Esophagus squamous epithelium (tissue), 5 donors: ENCODE measurements around the gene FNDC3B. TPM values are rescaled to one million over a fixed set of nuclear protein-coding genes. Genes with fewer than 3 reads are reported as not detected.

Experiments
- DNase-seq: peaks from one replicate; lab custom pipeline; 2025; lab: John Stamatoyannopoulos, UW
- H3K27ac ChIP-seq, 4 donors: fragments of 200-600 bp; sonication (generic); one replicate each; pipeline ENCODE4 v1.5.1; 2016 to 2019; ENCODE audit warnings: mild to moderate bottlenecking in 1 of 4
- H3K27me3 ChIP-seq, 4 donors: fragments of 200-600 bp; sonication (generic); 1 replicate in 3 of 4; 2 replicates in 1 of 4; pipeline versions ENCODE4 v1.5.1 to v1.6.0; 2017 to 2021; ENCODE audit warnings: antibody characterized with exemption in 1 of 4
- H3K36me3 ChIP-seq, 3 donors: fragments of 200-600 bp; sonication (generic); one replicate each; pipeline ENCODE4 v1.5.1; 2016 to 2019
- H3K4me1 ChIP-seq, 3 donors: fragments of 200-600 bp; sonication (generic); one replicate each; pipeline ENCODE4 v1.5.1; 2017 to 2019
- H3K4me3 ChIP-seq, 4 donors: fragments of 200-600 bp; sonication (generic); 1 replicate in 3 of 4; 2 replicates in 1 of 4; pipeline ENCODE4 v1.5.1; 2016 to 2019; ENCODE audit warnings: mild to moderate bottlenecking in 2 of 4, moderate library complexity in 1 of 4
- H3K9me3 ChIP-seq, 3 donors: fragments of 200-600 bp; sonication (generic); one replicate each; pipeline ENCODE4 v1.5.1; 2016 to 2019
- POLR2A ChIP-seq, 4 donors: fragments of 450-650 bp; IDR thresholded peaks; one replicate each; pipeline ENCODE4 v1.6.1; 2017; ENCODE audit warnings: antibody characterized with exemption in 4 of 4, mild to moderate bottlenecking in 4 of 4, moderate library complexity in 3 of 4
- WGBS, 2 donors: methylation state at CpG; one replicate each; pipeline ENCODE4 v1.1.5; 2018; 5-methylcytosine and 5-hydroxymethylcytosine counted together
- intact Hi-C: fragments of 100-400 bp; cut with DNase I; formaldehyde crosslinking; loops from one replicate; pipeline ENCODE4 v1.15.0; 2022
- total RNA-seq, 4 donors: library from RNA; depleted of rRNA; stranded (reverse); fragments of >200 nt; gene quantifications; one replicate each; pipeline ENCODE4 v1.1.0, GENCODE V29; 2016
- TF ChIP-seq, protein P1 (sequence below), 6 experiments: fragments of 450-650 bp in 4 of 6; fragments of 200-600 bp in 2 of 6; sonication (generic) in 2 of 6; IDR thresholded peaks; one replicate each; pipeline ENCODE4 v1.5.1; 2016 to 2019; ENCODE audit warnings: antibody characterized with exemption in 6 of 6, mild to moderate bottlenecking in 4 of 6, moderate library complexity in 4 of 6
- donor health status: DM: yes; HTN: yes; CAD: no.

Gene FNDC3B
- total RNA-seq, 4 donors from 2014 or later = 7.7 to 44.3 (median 20.4) TPM

DNA sequence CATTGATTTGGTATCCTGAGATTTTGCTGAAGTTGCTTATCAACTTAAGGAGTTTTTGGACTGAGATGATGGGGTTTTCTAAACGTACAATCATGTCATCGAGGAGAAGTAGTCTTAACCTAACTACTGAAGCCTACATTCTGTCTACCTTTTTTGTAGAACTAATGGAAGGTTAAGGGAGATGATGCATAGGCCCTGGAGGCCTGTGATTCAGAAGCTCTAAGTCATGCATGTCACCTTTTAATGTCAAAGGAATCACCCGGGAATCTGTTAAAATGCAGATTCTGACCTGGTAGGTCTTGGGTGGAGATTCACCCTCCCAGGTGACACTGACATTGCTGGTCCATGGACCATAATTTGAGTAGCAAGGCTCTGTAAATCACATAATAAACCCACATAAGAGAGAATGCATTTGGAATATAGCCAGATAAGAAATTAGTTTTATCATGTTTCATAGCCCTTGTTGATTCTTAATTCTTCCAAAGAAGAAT, 344.0 kb downstream of the FNDC3B start:
- Histone ChIP-seq H3K27me3 (no peaks in the 10 kb centered on the region), H3K4me1 (no peaks in the 10 kb centered on the region), H3K36me3 (peaks cover 0 to 43% (median 10%) of the 10 kb centered on the region in 3 donors), H3K9me3 (no peaks in the 10 kb centered on the region), H3K4me3 (no peak overlapping the region), H3K27ac (no peak overlapping the region)
- DNase-seq = no peak
- intact Hi-C loops = no loop called here
- 38 to 66% methylated on average over 3 of the region's 3 CpGs for WGBS, 2 donors
- TF ChIP-seq POLR2A (IDR thresholded peaks at IDR 0.05) = no peak
- TF ChIP-seq, protein P1, sequence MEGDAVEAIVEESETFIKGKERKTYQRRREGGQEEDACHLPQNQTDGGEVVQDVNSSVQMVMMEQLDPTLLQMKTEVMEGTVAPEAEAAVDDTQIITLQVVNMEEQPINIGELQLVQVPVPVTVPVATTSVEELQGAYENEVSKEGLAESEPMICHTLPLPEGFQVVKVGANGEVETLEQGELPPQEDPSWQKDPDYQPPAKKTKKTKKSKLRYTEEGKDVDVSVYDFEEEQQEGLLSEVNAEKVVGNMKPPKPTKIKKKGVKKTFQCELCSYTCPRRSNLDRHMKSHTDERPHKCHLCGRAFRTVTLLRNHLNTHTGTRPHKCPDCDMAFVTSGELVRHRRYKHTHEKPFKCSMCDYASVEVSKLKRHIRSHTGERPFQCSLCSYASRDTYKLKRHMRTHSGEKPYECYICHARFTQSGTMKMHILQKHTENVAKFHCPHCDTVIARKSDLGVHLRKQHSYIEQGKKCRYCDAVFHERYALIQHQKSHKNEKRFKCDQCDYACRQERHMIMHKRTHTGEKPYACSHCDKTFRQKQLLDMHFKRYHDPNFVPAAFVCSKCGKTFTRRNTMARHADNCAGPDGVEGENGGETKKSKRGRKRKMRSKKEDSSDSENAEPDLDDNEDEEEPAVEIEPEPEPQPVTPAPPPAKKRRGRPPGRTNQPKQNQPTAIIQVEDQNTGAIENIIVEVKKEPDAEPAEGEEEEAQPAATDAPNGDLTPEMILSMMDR (IDR thresholded peaks at IDR 0.05) = no peak

GRCh38 chr3:172384836-172385235, 345.5 kb downstream of the FNDC3B start:
- H3K27ac ChIP-seq = no peak overlapping the region
- intact Hi-C loops = no loop called here
- no peaks in the 10 kb centered on the region for H3K4me1 ChIP-seq
- peaks cover 0 to 33% (median 0%) of the 10 kb centered on the region in 3 donors for H3K36me3 ChIP-seq
- no peak for DNase-seq
- no peaks in the 10 kb centered on the region for H3K9me3 ChIP-seq
- 55 to 64% methylated on average over 3 of the region's 3 CpGs for WGBS, 2 donors
- H3K4me3 ChIP-seq = no peak overlapping the region
- H3K27me3 ChIP-seq = no peaks in the 10 kb centered on the region
- TF ChIP-seq POLR2A (IDR thresholded peaks at IDR 0.05) = no peak
- TF ChIP-seq, protein P1 (IDR thresholded peaks at IDR 0.05) = no peak

- Histone ChIP-seq H3K36me3 (peaks cover 0 to 6% (median 0%) of the 10 kb centered on the region in 3 donors), H3K4me1 (peaks cover 0 to 12% (median 0%) of the 10 kb centered on the region in 3 donors), H3K27me3 (no peaks in the 10 kb centered on the region), H3K4me3 (no peak overlapping the region), H3K9me3 (no peaks in the 10 kb centered on the region), H3K27ac (no peak overlapping the region)
- intact Hi-C loops = no loop called here
- WGBS, 2 donors = 88 to 100% methylated on average over 2 to 4 of the region's 4 CpGs
- TF ChIP-seq POLR2A (IDR thresholded peaks at IDR 0.05) = no peak
- TF ChIP-seq, protein P1 (IDR thresholded peaks at IDR 0.05) = no peak
- no peak for DNase-seq
Measured at GRCh38 chr3:172387728-172388127, 348.4 kb downstream of the FNDC3B start.

DNA sequence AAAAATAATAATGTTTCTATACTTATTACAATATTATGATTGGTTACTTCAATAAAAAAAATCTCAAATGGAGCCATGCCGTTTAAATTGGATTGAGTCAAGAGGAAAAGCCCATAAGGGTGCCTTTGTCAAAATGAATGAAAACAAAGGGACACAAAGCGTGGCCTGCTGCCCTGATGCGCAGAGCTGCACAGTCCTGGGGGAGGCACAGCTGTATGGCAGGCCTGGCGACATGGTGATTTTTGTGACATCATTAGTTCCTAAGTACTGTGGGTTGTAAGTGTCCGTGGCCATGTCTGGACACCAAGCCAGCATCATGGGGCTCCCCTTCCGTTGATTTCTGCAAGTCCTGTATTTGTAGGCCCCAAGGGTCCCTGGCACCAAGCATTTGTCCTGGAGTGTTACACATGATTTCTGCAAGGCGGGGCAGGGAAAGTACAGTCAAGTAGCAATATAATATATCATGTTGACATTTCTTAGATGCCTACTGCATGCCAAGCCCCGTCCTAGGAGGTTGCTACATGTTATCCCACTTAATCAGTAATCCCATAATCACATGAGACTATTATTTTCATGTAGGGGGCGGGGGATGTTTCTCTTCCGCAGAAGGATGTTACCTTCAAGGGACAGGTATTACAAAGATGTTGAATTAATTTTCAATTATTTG, 349.2 kb downstream of the FNDC3B start:
- H3K27me3 ChIP-seq = no peaks in the 10 kb centered on the region
- H3K4me3 ChIP-seq = no peak overlapping the region
- no peaks in the 10 kb centered on the region for H3K9me3 ChIP-seq
- DNase-seq = no peak
- H3K27ac ChIP-seq = no peak overlapping the region
- intact Hi-C loops = no loop called here
- TF ChIP-seq POLR2A (IDR thresholded peaks at IDR 0.05) = no peak
- TF ChIP-seq, protein P1 (IDR thresholded peaks at IDR 0.05) = no peak
- 65 to 69% methylated on average over 10 of the region's 10 CpGs for WGBS, 2 donors
- H3K36me3 ChIP-seq = peaks cover 0 to 6% (median 0%) of the 10 kb centered on the region in 3 donors
- peaks cover 0 to 12% (median 0%) of the 10 kb centered on the region in 3 donors for H3K4me1 ChIP-seq

DNA sequence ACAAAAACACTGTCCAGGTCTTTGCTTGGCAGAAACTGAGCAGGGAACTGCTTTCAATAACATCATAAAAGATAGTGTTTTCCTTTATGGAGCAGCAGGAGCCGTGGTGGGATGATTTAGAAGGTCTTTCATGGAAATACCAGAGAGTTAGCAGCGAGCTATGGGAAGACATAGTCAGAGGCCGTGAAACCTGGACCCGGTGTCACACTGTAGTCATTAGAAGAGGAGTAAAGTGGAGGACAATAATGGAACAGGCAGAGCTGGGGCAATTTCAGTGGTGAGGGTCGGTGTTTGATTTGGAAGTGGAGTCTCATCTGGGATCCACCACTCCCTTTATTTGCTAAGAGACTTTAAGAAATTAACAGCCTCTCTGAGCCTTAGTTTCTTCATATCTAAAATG, 351.4 kb downstream of the FNDC3B start:
- TF ChIP-seq POLR2A (IDR thresholded peaks at IDR 0.05) = no peak
- TF ChIP-seq, protein P1 (IDR thresholded peaks at IDR 0.05) = no peak
- Histone ChIP-seq H3K4me1 (peaks cover 0 to 12% (median 0%) of the 10 kb centered on the region in 3 donors), H3K9me3 (no peaks in the 10 kb centered on the region), H3K27me3 (no peaks in the 10 kb centered on the region), H3K36me3 (peaks cover 0 to 6% (median 0%) of the 10 kb centered on the region in 3 donors), H3K4me3 (no peak overlapping the region), H3K27ac (no peak overlapping the region)
- DNase-seq = no peak
- WGBS, 2 donors = 90 to 93% methylated on average over 5 of the region's 5 CpGs
- intact Hi-C loops = no loop called here
